Immature natural killer cell (primary cell): ENCODE data around the gene HPCA. TPM values are rescaled to one million over a fixed set of nuclear protein-coding genes. Genes with fewer than 3 reads are reported as not detected.

ENCODE experiments used
- DNase-seq, 3 donors: peaks; one replicate each; pipeline ENCODE4 v3.0.0; 2022; ENCODE audit warnings: mixed read lengths in 1 of 3
- H3K27ac Mint-ChIP-seq, 6 donors: one replicate each; pipeline ENCODE4 v1.8.0; 2020; ENCODE audit warnings: mixed read lengths in 6 of 6, mild to moderate bottlenecking in 5 of 6, inconsistent platforms in 4 of 6, moderate library complexity in 3 of 6
- H3K27me3 Mint-ChIP-seq, 3 donors: one replicate each; pipeline ENCODE4 v1.8.0; 2020 to 2021; ENCODE audit warnings: low read depth in 3 of 3, mild to moderate bottlenecking in 3 of 3, mixed read lengths in 3 of 3, moderate library complexity in 3 of 3, inconsistent platforms in 1 of 3
- H3K36me3 Mint-ChIP-seq, 3 donors: one replicate each; pipeline ENCODE4 v1.8.0; 2020; ENCODE audit warnings: mixed read lengths in 3 of 3, inconsistent platforms in 2 of 3, mild to moderate bottlenecking in 2 of 3
- H3K4me1 Mint-ChIP-seq, 2 donors: one replicate each; pipeline ENCODE4 v1.8.0; 2020; ENCODE audit warnings: inconsistent platforms in 2 of 2, mild to moderate bottlenecking in 2 of 2, mixed read lengths in 2 of 2, moderate library complexity in 1 of 2
- H3K4me3 Mint-ChIP-seq, 5 donors: one replicate each; pipeline ENCODE4 v1.8.0; 2020; ENCODE audit warnings: mild to moderate bottlenecking in 5 of 5, mixed read lengths in 5 of 5, inconsistent platforms in 3 of 5, moderate library complexity in 3 of 5
- H3K9me3 Mint-ChIP-seq, 6 donors: one replicate each; pipeline ENCODE4 v1.8.0; 2020; ENCODE audit warnings: mild to moderate bottlenecking in 6 of 6, mixed read lengths in 6 of 6, inconsistent platforms in 4 of 6, moderate library complexity in 3 of 6
- polyA plus RNA-seq, 3 donors: library from polyadenylated mRNA; unstranded; fragments of 300-500 nt; fragmentation: Illumina TruSeq; gene quantifications; one replicate each; pipeline ENCODE4 v1.2.3, GENCODE V29; 2021

The HPCA gene
- polyA plus RNA-seq, 3 donors from 2014 or later: not detected

GRCh38 chr1:32865639-32866405 lies 20.5 kb upstream of the HPCA start:
- Mint-ChIP-seq H3K27ac (no peak overlapping the region), H3K4me1 (peaks cover 5 to 7% of the 10 kb centered on the region in 2 donors), H3K9me3 (no peaks in the 10 kb centered on the region), H3K36me3 (peaks cover 11 to 28% (median 15%) of the 10 kb centered on the region in 3 donors), H3K4me3 (no peak overlapping the region), H3K27me3 (peaks cover 6 to 7% (median 6%) of the 10 kb centered on the region in 3 donors)
- DNase-seq: no peak

DNA sequence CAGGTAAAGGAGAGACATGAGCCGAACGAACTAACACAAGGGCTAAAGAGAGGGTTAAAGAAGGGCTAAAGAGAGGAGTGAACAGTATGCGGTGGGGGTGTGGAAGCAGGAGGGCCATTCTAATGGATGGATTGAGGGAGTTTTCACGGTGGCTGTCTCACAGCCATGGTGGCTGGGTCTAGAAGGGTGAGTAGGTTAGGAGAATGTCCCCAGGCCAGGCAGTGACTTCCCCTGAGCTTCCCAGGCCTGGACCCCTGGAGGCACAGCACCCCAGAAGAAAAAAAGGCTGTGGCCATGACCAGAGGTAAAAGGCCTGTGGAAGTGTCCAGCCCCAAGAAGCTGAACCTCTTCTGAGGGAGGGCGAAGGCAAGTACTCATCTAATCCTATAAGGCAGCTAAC lies 19.1 kb upstream of the HPCA start:
- Mint-ChIP-seq H3K4me3 (no peak overlapping the region), H3K36me3 (peaks cover 11 to 22% (median 15%) of the 10 kb centered on the region in 3 donors), H3K27ac (no peak overlapping the region), H3K4me1 (peaks cover 11 to 12% of the 10 kb centered on the region in 2 donors), H3K9me3 (no peaks in the 10 kb centered on the region), H3K27me3 (peaks cover 7 to 15% (median 12%) of the 10 kb centered on the region in 3 donors)
- no peak for DNase-seq

GRCh38 chr1:32867671-32868070 lies 18.6 kb upstream of the HPCA start:
- DNase-seq: no peak
- no peaks in the 10 kb centered on the region for H3K9me3 Mint-ChIP-seq
- H3K4me1 Mint-ChIP-seq: peaks cover 11 to 14% of the 10 kb centered on the region in 2 donors
- H3K27ac Mint-ChIP-seq: no peak overlapping the region
- H3K27me3 Mint-ChIP-seq: peaks cover 9 to 16% (median 13%) of the 10 kb centered on the region in 3 donors
- H3K4me3 Mint-ChIP-seq: no peak overlapping the region
- peaks cover 11 to 18% (median 15%) of the 10 kb centered on the region in 3 donors for H3K36me3 Mint-ChIP-seq

GRCh38 chr1:32868085-32868484 lies 18.2 kb upstream of the HPCA start:
- no peaks in the 10 kb centered on the region for H3K9me3 Mint-ChIP-seq
- peaks cover 10 to 18% (median 16%) of the 10 kb centered on the region in 3 donors for H3K27me3 Mint-ChIP-seq
- peaks cover 11 to 15% of the 10 kb centered on the region in 2 donors for H3K4me1 Mint-ChIP-seq
- DNase-seq: no peak
- no peak overlapping the region for H3K4me3 Mint-ChIP-seq
- peaks cover 7 to 15% (median 14%) of the 10 kb centered on the region in 3 donors for H3K36me3 Mint-ChIP-seq
- no peak overlapping the region for H3K27ac Mint-ChIP-seq

DNA sequence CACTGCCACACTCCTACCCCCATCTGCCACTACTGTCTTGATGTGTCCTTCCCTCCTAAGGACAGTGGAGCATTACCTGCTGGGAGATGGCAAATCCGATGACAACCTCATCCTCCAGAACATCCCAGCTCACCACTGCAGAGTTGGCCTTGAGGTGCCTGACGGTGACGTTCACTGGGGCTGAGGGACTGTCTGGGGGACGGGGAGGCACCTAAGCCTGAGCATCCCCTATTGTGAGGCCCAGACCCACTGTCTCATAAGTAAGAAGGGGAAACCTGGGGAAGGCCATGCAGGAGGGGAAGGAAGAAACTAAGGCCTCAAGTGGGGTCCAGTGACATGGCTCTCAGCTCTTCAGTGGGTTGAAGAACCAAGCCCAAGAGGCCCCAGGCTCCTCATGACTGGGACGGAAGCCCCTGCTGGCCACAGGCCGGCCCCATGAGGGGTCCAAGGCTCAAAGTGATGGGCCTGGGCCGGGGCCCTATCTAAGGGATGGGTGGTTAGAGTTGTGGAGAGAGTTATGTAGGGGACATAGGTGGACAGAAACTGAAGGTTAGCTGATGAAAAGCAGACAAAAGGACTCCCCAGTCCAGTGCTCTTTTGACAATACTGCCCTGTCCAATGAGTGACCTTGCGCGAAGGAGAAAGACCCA lies 17.4 kb upstream of the HPCA start:
- DNase-seq: no peak
- peak overlapping the region; percentile 23 to 74 (median 70) for H3K4me3 Mint-ChIP-seq
- H3K27me3 Mint-ChIP-seq: peaks cover 10 to 18% (median 16%) of the 10 kb centered on the region in 3 donors
- peak overlapping the region in 1 of 6 donors; percentile 19 for H3K27ac Mint-ChIP-seq
- H3K36me3 Mint-ChIP-seq: peaks cover 7 to 15% (median 14%) of the 10 kb centered on the region in 3 donors
- peaks cover 11 to 15% of the 10 kb centered on the region in 2 donors for H3K4me1 Mint-ChIP-seq
- no peaks in the 10 kb centered on the region for H3K9me3 Mint-ChIP-seq

DNA sequence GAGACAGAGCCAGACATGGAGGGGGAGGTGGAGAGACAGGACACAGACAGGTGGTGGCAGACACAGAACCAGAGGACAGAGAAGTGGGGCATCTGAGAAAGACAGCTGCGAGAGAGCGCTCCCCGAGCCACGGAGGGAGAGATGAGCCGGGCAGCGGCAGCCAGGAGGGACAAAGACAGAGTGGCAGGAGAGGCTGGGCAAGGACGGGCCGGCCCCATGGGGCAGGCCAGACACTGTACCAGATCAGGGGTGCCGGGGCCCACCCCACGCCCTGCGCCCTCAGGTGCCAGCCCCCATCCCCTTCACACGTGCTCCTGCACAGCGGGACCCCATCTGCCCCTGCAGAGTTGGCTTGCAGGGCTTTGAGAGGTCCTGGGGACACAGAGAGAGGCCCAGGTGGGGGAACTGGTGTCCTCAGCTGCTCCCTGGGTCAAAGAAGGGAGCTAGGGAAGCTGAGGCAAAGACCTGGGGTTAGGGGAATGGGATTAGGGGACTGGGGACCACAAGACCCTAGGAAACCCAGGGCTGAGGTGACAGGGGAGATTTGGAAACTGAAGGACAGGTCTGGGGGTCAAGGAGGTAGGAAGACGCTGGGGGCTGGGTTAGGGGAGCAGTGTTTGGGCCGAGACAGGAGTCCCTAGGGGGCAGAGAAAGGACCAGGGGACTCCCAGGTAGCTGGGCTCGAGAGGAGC lies 16.2 kb upstream of the HPCA start:
- Mint-ChIP-seq H3K27me3 (peaks cover 10 to 19% (median 16%) of the 10 kb centered on the region in 3 donors), H3K27ac (no peak overlapping the region)
- DNase-seq: no peak

GRCh38 chr1:32870615-32871363 lies 15.5 kb upstream of the HPCA start, which contains the start of gene FNDC5:
TSS of gene FNDC5 (minus strand) at chr1:32870912.
- H3K4me3 Mint-ChIP-seq: peak within 1 kb of the TSS; percentile 73 to 81 (median 75)
- peaks cover 11 to 15% of the 10 kb centered on the region in 2 donors for H3K4me1 Mint-ChIP-seq
- H3K27me3 Mint-ChIP-seq: peaks cover 10 to 19% (median 16%) of the 10 kb centered on the region in 3 donors
- peak within 1 kb of the TSS in 1 of 6 donors; percentile 32 for H3K27ac Mint-ChIP-seq
- peaks cover 7 to 15% (median 14%) of the 10 kb centered on the region in 3 donors for H3K36me3 Mint-ChIP-seq
- DNase-seq: no peak
- no peaks in the 10 kb centered on the region for H3K9me3 Mint-ChIP-seq

More for the DNA sequence above, 16.2 kb upstream of the HPCA start:
- H3K36me3 Mint-ChIP-seq: peaks cover 7 to 15% (median 14%) of the 10 kb centered on the region in 3 donors
- H3K4me1 Mint-ChIP-seq: peaks cover 11 to 15% of the 10 kb centered on the region in 2 donors
- H3K9me3 Mint-ChIP-seq: no peaks in the 10 kb centered on the region
- H3K4me3 Mint-ChIP-seq: peak overlapping the region; percentile 63 to 81 (median 71)

- DNase-seq: no peak
- peak overlapping the region in 1 of 6 donors; percentile 32 for H3K27ac Mint-ChIP-seq
- H3K4me1 Mint-ChIP-seq: peaks cover 11 to 15% of the 10 kb centered on the region in 2 donors
- no peaks in the 10 kb centered on the region for H3K9me3 Mint-ChIP-seq
- peaks cover 10 to 19% (median 17%) of the 10 kb centered on the region in 3 donors for H3K27me3 Mint-ChIP-seq
- peak overlapping the region; percentile 73 to 80 (median 75) for H3K4me3 Mint-ChIP-seq
- peaks cover 7 to 15% (median 10%) of the 10 kb centered on the region in 3 donors for H3K36me3 Mint-ChIP-seq
These were observed 14.7 kb upstream of the HPCA start for GRCh38 chr1:32871364-32872191.

GRCh38 chr1:32872192-32872460 lies 14.2 kb upstream of the HPCA start:
- Mint-ChIP-seq H3K27ac (no peak overlapping the region), H3K4me3 (peak overlapping the region in 1 of 5 donors; percentile 15), H3K36me3 (peaks cover 7 to 11% (median 7%) of the 10 kb centered on the region in 3 donors), H3K27me3 (peaks cover 10 to 21% (median 17%) of the 10 kb centered on the region in 3 donors), H3K4me1 (peaks cover 11 to 15% of the 10 kb centered on the region in 2 donors), H3K9me3 (no peaks in the 10 kb centered on the region)
- DNase-seq: no peak

DNA sequence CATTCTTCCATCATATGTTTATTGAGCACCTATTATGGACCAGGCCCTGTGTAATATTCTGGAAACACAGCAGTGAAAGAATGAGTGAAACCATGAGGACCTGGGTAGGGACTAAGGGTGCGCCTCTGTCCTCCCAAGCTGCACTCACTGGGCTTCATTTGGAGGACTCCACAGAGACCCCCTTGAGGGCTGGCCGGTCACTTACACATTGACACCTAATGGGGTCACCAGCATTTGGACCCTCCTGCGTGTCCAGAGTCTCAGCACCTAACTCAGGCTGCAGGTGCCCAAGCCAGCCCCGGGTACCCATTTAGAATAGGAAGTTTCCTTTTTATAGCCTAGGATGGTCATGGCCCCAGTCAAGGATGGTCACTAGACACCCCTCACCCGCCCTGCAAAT lies 12.8 kb upstream of the HPCA start:
- Mint-ChIP-seq H3K36me3 (peaks cover 4 to 7% (median 4%) of the 10 kb centered on the region in 3 donors), H3K4me3 (no peak overlapping the region), H3K9me3 (no peaks in the 10 kb centered on the region), H3K27ac (no peak overlapping the region), H3K4me1 (peaks cover 11 to 15% of the 10 kb centered on the region in 2 donors), H3K27me3 (peaks cover 10 to 21% (median 17%) of the 10 kb centered on the region in 3 donors)
- DNase-seq: no peak

GRCh38 chr1:32874860-32875752 lies 11.2 kb upstream of the HPCA start:
- H3K9me3 Mint-ChIP-seq: no peaks in the 10 kb centered on the region
- peaks cover 11% of the 10 kb centered on the region in 2 donors for H3K4me1 Mint-ChIP-seq
- no peaks in the 10 kb centered on the region for H3K36me3 Mint-ChIP-seq
- peaks cover 5 to 18% (median 13%) of the 10 kb centered on the region in 3 donors for H3K27me3 Mint-ChIP-seq
- H3K27ac Mint-ChIP-seq: no peak overlapping the region
- H3K4me3 Mint-ChIP-seq: no peak overlapping the region
- DNase-seq: no peak
